BJ (cell line): ENCODE results near the gene UBE2QL1. TPM values are rescaled to one million over a fixed set of nuclear protein-coding genes. Genes with fewer than 3 reads are reported as not detected.

ENCODE experiments used
- CTCF ChIA-PET: fragments of 350-600 bp; formaldehyde crosslinking; extraction: SDS; loops from one replicate; lab custom pipeline; 2021; ENCODE audit warnings: antibody characterized with exemption, inconsistent platforms; lab: Yijun Ruan, JAX
- POLR2A ChIA-PET: fragments of 300-600 bp; sonication (Branson Sonifier 250); formaldehyde crosslinking; extraction: SDS; loops from one replicate; lab custom pipeline; 2021; ENCODE audit warnings: antibody characterized with exemption; lab: Charles Lee
- DNase-seq: peaks from one replicate; pipeline ENCODE4 v3.0.0-alpha.2; 2011; ENCODE audit warnings: low read depth
- H3K27me3 ChIP-seq: 2 replicates; pipeline ENCODE4 v1.6.0; 2011; ENCODE audit warnings: low read length; ENCODE audit not compliant: control insufficient read depth, insufficient read depth
- H3K36me3 ChIP-seq: 2 replicates; pipeline ENCODE4 v1.5.1; 2011; ENCODE audit warnings: low read length; ENCODE audit not compliant: control insufficient read depth, insufficient read depth
- H3K4me3 ChIP-seq: 2 replicates; pipeline ENCODE4 v1.5.1; 2011; ENCODE audit warnings: low read depth, mild to moderate bottlenecking, control low read depth, low read length
- CTCF ChIP-seq: IDR thresholded peaks from 2 replicates; pipeline ENCODE4 v1.5.1; 2011; ENCODE audit warnings: low read depth, mild to moderate bottlenecking, control low read depth, inconsistent platforms, low read length, moderate library complexity; ENCODE audit not compliant: insufficient read depth
- polyA plus RNA-seq: library from polyadenylated mRNA; depleted of rRNA; stranded (reverse); fragments of >200 nt; gene quantifications from 2 replicates; pipeline ENCODE4 v1.2.3, GENCODE V29; 2011

Gene UBE2QL1
- polyA plus RNA-seq, 1 experiment: not detected

DNA sequence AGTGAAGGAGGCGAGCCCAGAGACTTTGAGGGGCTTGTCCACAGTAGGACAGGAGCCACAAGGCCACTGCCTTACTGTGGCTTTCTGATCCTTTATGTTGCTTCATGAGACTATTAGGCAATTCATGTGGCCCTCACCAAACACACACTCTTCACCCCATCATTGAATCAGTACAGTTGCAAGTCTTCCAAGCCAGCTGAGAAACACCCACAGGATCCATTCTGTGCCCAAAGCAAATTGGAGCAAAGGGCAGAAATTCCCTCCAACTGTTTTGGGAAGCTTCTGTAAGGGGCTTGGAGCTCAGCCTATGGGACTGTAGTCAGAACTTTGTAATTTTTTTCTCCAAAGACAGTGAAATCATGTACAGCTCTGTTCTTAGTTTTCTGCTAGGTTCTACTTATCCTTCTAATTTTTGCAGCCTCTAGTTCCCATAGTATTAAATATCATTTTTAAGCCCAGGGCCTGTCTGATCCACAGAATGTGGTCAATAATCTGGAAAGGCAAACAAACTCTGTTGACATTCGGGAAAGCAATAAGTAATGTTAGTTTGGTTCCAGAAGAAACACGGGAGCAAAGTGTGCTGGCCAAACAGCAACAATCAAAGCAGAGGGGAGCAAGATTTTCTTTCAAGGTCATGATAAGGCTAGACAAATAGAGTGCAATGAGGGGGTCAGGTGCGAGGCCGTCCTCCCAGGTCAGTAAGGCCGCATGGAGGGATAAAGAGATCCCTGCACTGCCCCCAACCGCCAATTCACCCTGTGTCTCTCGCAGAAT, 47.0 kb downstream of the UBE2QL1 start:
- CTCF ChIA-PET: no interaction called here
- POLR2A ChIA-PET: no interaction called here
- no peak for TF ChIP-seq CTCF

DNA sequence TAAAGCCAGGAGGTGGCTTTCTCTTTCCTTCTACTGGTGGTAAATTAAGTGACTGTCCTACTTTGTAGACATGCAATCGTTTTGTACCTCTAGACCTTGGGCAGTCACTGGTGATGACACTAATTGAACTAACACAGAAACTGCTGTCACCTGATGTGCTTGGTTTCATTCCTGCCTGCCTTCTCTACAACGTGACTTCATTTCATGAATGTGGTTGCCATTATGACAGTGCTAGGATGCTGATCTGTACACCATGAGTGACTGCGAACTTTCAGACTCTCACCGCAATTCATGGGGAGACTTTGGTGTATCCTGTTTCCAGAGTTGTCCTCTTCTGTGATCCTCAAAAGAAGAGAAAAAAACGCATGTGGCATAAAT, 47.5 kb downstream of the UBE2QL1 start:
- POLR2A ChIA-PET: no interaction called here
- H3K27me3 ChIP-seq: no peaks in the 10 kb centered on the region; the same call in none of the 2 replicates
- no peak for DNase-seq

More for the DNA sequence above, 47.0 kb downstream of the UBE2QL1 start:
- no peaks in the 10 kb centered on the region; the same call in none of the 2 replicates for H3K27me3 ChIP-seq
- DNase-seq: no peak
- no peaks in the 10 kb centered on the region for H3K36me3 ChIP-seq
- H3K4me3 ChIP-seq: no peak overlapping the region

DNA sequence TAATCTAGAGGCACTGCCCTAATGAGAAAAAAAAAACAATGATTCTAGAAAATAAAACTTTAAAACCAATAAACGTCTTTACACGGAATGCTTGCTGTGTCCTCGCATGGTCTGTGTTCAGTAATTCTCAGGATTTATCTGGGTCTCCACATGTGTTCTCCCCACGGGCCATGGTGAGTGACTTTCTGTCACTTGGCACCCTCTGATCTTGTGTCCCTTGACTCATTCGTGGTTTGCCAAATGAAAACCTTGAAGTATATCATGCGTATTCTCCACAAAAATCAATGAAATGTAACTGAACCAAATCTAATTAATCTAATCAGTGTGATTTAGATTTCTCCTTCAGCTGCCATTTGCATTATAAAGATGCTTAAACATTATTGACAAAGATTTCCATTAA, 48.0 kb downstream of the UBE2QL1 start:
- POLR2A ChIA-PET: no interaction called here
- Histone ChIP-seq H3K4me3 (no peak overlapping the region), H3K27me3 (no peaks in the 10 kb centered on the region; the same call in none of the 2 replicates), H3K36me3 (no peaks in the 10 kb centered on the region)
- DNase-seq: no peak
- CTCF ChIA-PET: no interaction called here
- TF ChIP-seq CTCF: no peak

More for the DNA sequence above, 47.5 kb downstream of the UBE2QL1 start:
- no peak for TF ChIP-seq CTCF
- H3K4me3 ChIP-seq: no peak overlapping the region
- H3K36me3 ChIP-seq: no peaks in the 10 kb centered on the region
- CTCF ChIA-PET: no interaction called here

DNA sequence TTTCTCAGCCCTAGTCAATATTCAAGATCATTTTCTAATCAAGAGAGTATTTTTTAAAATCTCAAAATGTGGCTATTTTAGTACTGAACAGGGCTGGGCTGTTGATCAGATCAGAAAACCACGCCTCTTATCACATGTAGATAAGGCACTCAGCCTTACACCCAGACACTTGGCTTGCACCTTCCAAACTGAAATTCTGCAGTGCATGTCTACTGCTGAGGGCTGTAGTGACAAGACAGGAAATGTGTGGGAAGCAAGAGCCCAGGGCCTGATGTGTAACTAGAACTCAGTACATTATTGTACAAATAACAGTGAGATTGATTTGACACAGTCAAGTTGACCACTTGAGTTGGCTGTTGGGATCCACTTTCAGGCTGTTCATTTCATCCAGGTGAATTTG, 48.6 kb downstream of the UBE2QL1 start:
- no peak for TF ChIP-seq CTCF

GRCh38 chr5:6498968-6499367, 50.3 kb downstream of the UBE2QL1 start:
- ChIA-PET POLR2A (no interaction called here), CTCF (no interaction called here)
- no peak for DNase-seq

More for the DNA sequence above, 48.6 kb downstream of the UBE2QL1 start:
- ChIA-PET CTCF (no interaction called here), POLR2A (no interaction called here)
- no peaks in the 10 kb centered on the region for H3K36me3 ChIP-seq
- H3K27me3 ChIP-seq: no peaks in the 10 kb centered on the region; the same call in 1 of the 2 replicates
- DNase-seq: no peak
- no peak overlapping the region for H3K4me3 ChIP-seq

More at GRCh38 chr5:6498968-6499367, 50.3 kb downstream of the UBE2QL1 start:
- Histone ChIP-seq H3K27me3 (no peaks in the 10 kb centered on the region; the same call in 1 of the 2 replicates), H3K36me3 (no peaks in the 10 kb centered on the region), H3K4me3 (no peak overlapping the region)
- no peak for TF ChIP-seq CTCF
